GM15510 (cell line): ENCODE results near the gene SHROOM1.

Source experiments
- POLR2A ChIP-seq: IDR thresholded peaks from 3 replicates; pipeline ENCODE4 v1.6.1; 2011; ENCODE audit warnings: borderline replicate concordance; ENCODE audit not compliant: insufficient read length; ENCODE audit errors: extremely low read depth

The SHROOM1 gene, protein sequence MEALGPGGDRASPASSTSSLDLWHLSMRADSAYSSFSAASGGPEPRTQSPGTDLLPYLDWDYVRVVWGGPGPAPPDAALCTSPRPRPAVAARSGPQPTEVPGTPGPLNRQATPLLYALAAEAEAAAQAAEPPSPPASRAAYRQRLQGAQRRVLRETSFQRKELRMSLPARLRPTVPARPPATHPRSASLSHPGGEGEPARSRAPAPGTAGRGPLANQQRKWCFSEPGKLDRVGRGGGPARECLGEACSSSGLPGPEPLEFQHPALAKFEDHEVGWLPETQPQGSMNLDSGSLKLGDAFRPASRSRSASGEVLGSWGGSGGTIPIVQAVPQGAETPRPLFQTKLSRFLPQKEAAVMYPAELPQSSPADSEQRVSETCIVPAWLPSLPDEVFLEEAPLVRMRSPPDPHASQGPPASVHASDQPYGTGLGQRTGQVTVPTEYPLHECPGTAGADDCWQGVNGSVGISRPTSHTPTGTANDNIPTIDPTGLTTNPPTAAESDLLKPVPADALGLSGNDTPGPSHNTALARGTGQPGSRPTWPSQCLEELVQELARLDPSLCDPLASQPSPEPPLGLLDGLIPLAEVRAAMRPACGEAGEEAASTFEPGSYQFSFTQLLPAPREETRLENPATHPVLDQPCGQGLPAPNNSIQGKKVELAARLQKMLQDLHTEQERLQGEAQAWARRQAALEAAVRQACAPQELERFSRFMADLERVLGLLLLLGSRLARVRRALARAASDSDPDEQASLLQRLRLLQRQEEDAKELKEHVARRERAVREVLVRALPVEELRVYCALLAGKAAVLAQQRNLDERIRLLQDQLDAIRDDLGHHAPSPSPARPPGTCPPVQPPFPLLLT

DNA sequence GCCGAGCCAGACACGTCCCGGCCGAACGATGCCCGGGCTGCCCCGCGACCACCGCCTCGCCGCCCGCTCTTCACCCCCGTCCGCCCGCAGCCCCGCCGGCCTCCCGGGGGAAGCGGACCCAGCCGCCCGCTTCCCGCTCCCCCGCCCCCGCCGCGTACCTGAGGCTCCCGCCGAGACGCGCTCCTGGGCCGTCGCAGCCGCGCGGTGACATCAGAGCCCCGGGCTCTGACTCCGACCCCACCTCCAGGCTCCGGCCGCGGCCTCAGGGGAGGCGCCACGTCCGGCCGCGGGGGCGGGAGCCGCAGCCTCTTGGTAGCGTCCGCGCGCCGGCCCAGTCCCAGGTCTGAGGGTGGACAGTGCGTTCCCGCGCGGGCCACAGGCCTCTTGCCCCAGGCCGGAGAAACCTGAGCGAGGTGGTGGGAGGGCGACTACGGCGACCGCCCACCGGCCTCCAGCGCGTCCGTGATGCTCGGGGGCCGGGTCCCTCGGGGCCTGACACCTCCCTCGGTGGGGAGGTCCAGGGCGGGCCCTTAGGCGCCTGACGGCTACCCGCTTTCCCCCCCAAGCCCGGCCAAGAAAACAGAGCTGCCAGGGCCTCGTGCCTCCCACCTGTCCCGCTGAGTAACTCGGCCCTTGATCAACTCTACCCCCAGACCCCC is at the start of gene SHROOM1:
Gene SHROOM1 (minus strand): TSS at position 212 of the 659 bp plus-strand sequence. CDS start 4,507 bp downstream, outside the sequence.
- TF ChIP-seq POLR2A = peak; percentile 68

DNA sequence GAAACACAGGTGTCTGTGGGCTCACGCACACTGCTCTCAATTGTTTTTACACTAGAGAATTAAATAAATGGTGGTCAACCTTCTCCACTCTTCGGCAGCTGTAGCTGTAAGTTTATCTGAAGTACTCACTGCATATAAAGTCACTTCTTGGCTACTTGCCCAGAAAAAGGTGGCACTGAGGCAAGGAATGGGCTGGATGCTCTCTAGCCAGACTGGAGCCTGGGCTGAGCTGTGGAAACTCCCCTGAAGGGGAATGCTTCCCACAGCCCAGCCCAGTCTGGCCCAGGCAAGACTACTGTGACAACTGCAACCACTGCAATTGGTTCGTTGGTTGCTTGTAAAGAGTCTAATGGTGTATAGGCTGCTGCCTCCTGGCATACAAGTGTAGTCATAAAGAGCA is 47.5 kb upstream of the SHROOM1 start:
- TF ChIP-seq POLR2A = no peak

DNA sequence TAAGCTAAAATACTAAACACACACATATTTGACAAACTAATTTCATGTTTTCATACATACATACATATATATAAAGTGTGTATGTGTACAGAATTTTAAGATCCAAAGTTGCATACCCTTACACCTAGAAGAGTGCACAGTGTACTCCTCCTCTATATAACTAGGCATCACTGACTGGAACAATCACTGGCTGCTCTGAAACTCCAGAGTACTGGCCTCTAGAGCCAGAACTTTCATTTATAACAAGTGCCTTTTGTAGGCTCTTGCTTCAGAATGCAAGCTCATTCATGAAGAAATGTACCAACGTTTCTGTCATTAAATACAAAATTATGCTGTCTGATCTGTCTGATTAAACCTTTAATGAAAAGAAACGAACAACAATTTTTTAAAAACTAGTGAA is 47.0 kb upstream of the SHROOM1 start:
- TF ChIP-seq POLR2A = no peak

DNA sequence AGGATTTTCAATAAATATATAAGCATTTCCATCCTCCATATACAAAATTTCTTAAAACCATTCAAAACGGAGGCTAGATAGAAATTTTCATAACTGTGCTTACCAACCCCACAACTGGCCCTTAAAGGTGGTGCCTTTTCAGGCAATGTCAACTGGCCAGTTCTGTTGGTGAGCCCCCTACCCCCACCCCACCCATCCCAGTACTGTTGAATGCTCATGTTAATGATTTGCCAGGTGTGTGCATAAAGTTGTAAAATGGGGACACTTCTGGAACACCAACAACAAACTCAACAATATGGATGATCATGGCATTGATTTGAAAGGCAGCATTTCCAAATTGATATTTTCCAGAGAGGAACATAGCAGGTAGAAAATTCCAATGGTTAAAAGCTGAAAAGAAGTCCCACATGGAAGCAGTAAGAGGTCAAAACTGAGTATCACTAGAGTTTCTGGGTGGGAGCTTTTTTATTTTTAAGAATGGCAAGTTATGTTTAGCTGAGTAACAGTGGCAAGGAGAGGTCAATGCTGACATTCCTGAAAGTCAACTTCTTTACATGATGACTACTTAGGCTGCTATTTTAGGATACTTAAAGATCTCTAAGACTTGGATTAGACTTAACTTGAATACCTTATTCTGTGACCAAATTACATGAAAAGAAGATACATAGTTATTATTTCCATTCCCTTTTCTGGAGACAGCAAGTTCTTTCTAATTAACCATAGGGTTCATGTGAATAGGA is 45.7 kb upstream of the SHROOM1 start:
- no peak for TF ChIP-seq POLR2A

DNA sequence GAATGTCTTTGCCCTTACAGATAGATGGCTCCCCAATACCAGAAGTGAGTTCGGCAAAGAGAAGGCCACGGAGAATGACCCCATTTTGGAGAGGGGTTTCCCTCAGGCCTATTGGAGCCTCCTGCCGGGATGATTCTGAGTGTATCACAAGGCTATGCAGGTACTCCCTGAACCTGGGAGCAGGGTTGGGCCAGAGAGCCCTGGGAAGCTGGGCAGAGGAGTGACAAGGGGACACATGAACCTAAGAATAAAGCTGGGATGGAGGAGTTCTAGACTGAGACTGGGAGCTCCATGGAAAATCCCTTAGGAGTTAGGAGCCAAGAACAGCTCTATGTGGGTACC is 43.5 kb upstream of the SHROOM1 start:
- TF ChIP-seq POLR2A = no peak

DNA sequence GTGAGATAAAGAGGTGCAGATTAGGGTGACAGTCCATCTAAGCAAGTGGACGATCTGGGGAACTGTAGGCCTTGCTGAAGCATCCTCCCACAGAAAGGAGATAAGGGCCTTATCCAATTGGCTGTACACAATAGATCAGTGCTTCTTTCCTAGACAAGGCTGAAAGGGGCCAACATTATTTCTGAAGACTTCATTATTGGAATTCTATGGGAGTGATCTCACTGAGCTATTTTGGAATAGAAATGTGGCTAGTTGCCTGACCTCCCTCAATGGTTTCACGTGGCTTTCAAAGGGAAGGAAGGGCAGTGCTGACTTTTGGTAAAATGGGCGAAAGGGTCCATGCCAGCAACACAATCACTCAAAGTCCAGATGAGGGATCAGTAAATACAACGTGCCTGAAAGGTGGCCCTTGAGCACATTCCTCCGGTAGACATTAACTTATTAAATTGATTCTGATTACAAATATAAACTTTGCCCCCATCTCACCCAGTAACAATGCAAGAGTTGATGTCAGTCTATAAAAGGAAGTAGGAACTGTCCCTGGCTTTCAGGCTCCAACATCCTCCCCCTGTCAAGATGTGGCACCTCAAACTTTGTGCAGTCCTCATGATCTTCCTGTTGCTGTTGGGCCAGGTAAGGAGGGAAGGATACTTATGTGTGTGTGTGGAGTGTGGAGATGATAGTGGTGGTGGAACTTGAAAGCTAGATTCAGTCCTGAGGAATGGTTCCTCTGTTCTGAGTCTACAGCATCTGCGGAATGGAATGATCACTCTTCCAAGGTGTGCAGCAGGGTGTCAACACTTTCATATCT is 42.9 kb upstream of the SHROOM1 start, which contains the start of gene LEAP2:
Gene LEAP2 (plus strand): TSS at position 550 of the 811 bp plus-strand sequence. CDS start 27 bp downstream, at position 577.
- TF ChIP-seq POLR2A = no peak

DNA sequence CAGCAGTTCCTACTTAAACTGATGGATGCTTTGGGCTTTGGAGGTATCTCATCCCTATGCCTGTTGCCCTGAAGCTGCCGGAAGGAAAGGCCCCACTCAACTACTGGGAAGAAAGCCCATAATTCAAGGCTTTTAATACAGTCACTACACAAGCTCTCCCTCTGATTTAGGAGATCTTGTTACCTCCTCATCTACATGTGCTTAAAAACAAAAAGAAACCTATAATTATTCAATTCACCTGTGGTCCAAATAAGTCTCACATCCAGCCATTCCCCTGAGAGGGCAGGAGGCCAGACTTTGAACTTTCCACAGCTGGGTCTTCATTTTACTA is 42.3 kb upstream of the SHROOM1 start:
- TF ChIP-seq POLR2A = no peak

DNA sequence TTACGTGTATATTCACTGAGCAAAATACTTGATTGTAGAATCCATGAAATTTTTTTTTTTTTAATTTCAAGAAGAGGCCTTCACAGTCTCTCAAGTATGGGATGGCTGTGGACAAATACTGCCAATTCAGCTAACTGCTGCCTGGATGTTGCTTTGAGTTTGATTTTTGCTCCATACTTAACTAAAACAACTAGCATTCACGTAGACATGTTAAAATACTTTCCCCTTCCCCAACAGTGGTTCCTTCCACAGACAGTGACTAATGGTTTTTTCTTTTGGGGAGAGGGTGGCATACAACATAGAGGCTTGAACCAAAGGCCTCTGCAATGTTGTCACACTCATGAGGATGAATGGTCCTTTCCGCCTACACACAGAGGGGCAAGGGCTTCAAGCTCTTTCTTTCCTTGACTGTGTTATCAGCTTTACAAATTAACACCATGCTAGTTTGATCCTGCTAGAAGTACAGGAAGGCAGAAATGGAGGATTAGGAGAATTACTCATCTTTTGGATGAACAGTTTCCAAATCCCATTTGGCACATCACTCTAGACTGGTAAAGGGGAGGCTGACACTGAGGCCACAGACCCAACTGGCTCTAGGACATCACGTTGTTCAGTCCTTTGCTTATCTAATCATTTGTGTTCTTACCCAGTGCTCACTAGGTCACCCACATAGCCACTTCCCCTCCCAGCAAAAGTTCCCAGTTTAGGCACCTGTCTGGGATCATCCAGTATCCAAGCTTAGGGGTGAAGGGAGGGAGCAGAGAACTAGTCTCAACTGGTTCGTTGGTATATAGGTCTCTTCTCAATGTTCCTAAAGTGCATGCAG is 41.2 kb upstream of the SHROOM1 start:
- no peak for TF ChIP-seq POLR2A

DNA sequence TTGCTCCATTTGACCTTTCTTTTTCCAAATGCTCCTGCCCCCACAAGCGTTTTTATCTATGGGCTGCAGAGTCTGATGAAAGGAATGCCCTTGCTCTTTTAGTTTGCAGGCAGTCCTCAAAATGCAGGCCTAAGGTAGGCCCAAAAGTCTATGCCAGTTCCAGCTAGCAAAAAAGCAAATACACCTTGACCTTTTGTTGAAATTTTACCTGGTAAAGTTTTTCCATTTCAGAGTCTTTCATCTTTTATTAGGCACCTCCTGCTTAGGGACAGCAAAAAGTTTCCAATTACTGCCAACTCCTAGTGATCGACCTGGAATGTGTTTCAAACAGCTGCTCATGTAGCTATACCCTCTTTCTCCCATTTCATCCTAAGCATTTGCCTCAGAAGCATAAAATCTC is 40.4 kb upstream of the SHROOM1 start:
- TF ChIP-seq POLR2A = no peak

DNA sequence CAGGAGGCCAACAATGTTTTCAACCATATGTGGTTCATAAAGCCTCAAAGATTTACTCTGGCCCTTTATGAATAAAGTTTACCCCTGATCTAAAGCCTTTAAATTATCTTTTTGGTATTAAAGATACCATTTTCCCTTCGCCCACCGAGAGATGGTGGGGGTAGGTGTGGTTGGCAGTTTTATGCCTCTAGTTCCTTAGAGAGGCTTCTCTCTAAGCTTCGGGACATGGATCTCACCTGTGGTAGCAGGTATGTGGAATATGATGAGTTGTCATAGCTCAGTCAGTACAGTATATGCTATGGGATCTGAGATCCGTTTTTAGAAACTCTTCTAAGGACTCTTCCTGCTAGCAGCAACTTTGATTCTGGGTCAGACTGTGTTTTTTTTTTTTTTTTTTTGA is 38.3 kb upstream of the SHROOM1 start:
- no peak for TF ChIP-seq POLR2A

DNA sequence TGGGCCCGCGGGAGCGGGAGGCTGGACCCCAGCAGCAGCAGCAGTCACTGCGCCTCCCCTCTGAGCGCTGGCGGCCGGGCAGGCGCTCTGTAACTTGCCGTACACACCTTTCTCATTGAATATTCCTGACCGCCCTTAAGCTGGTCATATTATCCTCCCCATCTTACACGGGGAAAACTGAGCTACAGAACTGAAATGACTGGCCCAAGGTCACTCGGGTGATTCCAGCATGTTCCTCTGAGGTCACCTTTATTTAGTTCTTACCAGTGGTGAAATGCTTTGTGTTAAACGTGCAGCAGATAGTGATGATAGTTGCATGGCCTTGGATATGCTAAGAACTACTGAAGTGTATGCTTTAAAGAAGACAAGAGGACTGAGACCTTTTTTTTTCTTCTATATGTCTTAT is 36.6 kb upstream of the SHROOM1 start:
- no peak for TF ChIP-seq POLR2A

DNA sequence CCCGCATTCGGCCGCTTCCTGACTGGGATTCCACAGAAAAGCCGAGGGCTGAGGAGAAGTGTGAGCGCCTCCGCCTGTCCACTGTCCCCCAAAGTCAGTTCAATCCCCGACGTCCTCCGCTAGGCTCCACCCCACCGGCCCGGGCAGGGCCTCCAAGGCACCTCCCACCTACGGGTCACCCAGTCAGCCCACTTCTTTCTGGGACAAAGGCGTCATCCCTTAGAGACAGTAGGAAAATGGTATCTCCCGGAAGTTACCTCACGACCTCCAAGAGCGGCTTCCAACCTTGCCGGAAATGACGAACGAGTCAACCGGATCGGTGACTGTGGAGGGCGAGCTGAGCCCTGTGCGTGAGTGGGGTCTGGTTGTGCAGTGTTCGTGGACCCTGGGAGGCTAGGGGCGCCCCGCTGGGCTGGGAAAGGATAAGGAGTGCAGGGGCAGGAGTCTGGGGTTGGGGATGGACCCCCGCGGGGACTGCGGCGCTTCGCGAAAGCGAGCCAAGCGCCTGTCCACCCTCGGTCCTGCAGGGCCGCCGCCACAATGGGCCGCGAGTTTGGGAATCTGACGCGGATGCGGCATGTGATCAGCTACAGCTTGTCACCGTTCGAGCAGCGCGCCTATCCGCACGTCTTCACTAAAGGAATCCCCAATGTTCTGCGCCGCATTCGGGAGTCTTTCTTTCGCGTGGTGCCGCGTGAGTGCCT is 36.0 kb upstream of the SHROOM1 start, which contains the start of the genes GDF9 and UQCRQ:
Gene GDF9 (minus strand): TSS at position 128 of the 704 bp plus-strand sequence. CDS start 1,936 bp downstream, outside the sequence.
Gene UQCRQ (plus strand): TSS at position 301 of the 704 bp plus-strand sequence. CDS start 240 bp downstream, at position 541.
- peak; percentile 96 for TF ChIP-seq POLR2A
